ENCODE results near the gene ALK. TPM values are rescaled to one million over a fixed set of nuclear protein-coding genes. Genes with fewer than 3 reads are reported as not detected.

ALK gene
- total and polyA plus RNA-seq, 2 donors = 0.19 to 0.21 TPM

GRCh38 chr2:29343830-29344229, 577.6 kb downstream of the ALK start:
- Histone ChIP-seq H3K4me1 (ENCODE audit: control insufficient read depth in 2 of 2, insufficient read depth in 2 of 2, low read length in 2 of 2) (no peaks in the 10 kb centered on the region), H3K27ac (ENCODE audit: low read depth in 1 of 2, low read length in 1 of 2) (no peak overlapping the region), H3K36me3 (ENCODE audit: control insufficient read depth in 2 of 2, insufficient read depth in 2 of 2, low read length in 1 of 2) (no peaks in the 10 kb centered on the region), H3K4me3 (ENCODE audit: low read length in 2 of 2) (no peak overlapping the region), H3K27me3 (ENCODE audit: control insufficient read depth in 2 of 2, insufficient read depth in 1 of 2, low read length in 1 of 2) (no peaks in the 10 kb centered on the region), H3K9me3 (ENCODE audit: control insufficient read depth in 2 of 2, insufficient read depth in 1 of 2, low read length in 1 of 2) (no peaks in the 10 kb centered on the region)
- no peak for DNase-seq (ENCODE audit: low read depth in 6 of 9, low spot score in 9 of 9)

GRCh38 chr2:29336341-29337241, 584.8 kb downstream of the ALK start:
- no peak for DNase-seq (ENCODE audit: low read depth in 6 of 9, low spot score in 9 of 9)
- 78% methylated on average over 10 of the region's 10 CpGs for WGBS

GRCh38 chr2:29335396-29335795, 586.0 kb downstream of the ALK start:
- no peaks in the 10 kb centered on the region for H3K36me3 ChIP-seq (ENCODE audit: control insufficient read depth in 2 of 2, insufficient read depth in 2 of 2, low read length in 1 of 2)
- 94% methylated on average over 5 of the region's 5 CpGs for WGBS
- no peaks in the 10 kb centered on the region for H3K27me3 ChIP-seq (ENCODE audit: control insufficient read depth in 2 of 2, insufficient read depth in 1 of 2, low read length in 1 of 2)
- H3K4me3 ChIP-seq (ENCODE audit: low read length in 2 of 2) = no peak overlapping the region
- DNase-seq (ENCODE audit: low read depth in 6 of 9, low spot score in 9 of 9) = no peak
- no peak overlapping the region for H3K27ac ChIP-seq (ENCODE audit: low read depth in 1 of 2, low read length in 1 of 2)
- H3K9me3 ChIP-seq (ENCODE audit: control insufficient read depth in 2 of 2, insufficient read depth in 1 of 2, low read length in 1 of 2) = no peaks in the 10 kb centered on the region
- no peaks in the 10 kb centered on the region for H3K4me1 ChIP-seq (ENCODE audit: control insufficient read depth in 2 of 2, insufficient read depth in 2 of 2, low read length in 2 of 2)

More at GRCh38 chr2:29336341-29337241, 584.8 kb downstream of the ALK start:
- Histone ChIP-seq H3K27ac (ENCODE audit: low read depth in 1 of 2, low read length in 1 of 2) (no peak overlapping the region), H3K36me3 (ENCODE audit: control insufficient read depth in 2 of 2, insufficient read depth in 2 of 2, low read length in 1 of 2) (no peaks in the 10 kb centered on the region), H3K4me3 (ENCODE audit: low read length in 2 of 2) (no peak overlapping the region), H3K9me3 (ENCODE audit: control insufficient read depth in 2 of 2, insufficient read depth in 1 of 2, low read length in 1 of 2) (no peaks in the 10 kb centered on the region), H3K27me3 (ENCODE audit: control insufficient read depth in 2 of 2, insufficient read depth in 1 of 2, low read length in 1 of 2) (no peaks in the 10 kb centered on the region), H3K4me1 (ENCODE audit: control insufficient read depth in 2 of 2, insufficient read depth in 2 of 2, low read length in 2 of 2) (no peaks in the 10 kb centered on the region)

GRCh38 chr2:29334706-29335105, 586.7 kb downstream of the ALK start:
- H3K9me3 ChIP-seq (ENCODE audit: control insufficient read depth in 2 of 2, insufficient read depth in 1 of 2, low read length in 1 of 2) = no peaks in the 10 kb centered on the region
- no peaks in the 10 kb centered on the region for H3K27me3 ChIP-seq (ENCODE audit: control insufficient read depth in 2 of 2, insufficient read depth in 1 of 2, low read length in 1 of 2)
- no peaks in the 10 kb centered on the region for H3K4me1 ChIP-seq (ENCODE audit: control insufficient read depth in 2 of 2, insufficient read depth in 2 of 2, low read length in 2 of 2)
- no peaks in the 10 kb centered on the region for H3K36me3 ChIP-seq (ENCODE audit: control insufficient read depth in 2 of 2, insufficient read depth in 2 of 2, low read length in 1 of 2)
- no peak overlapping the region for H3K27ac ChIP-seq (ENCODE audit: low read depth in 1 of 2, low read length in 1 of 2)
- WGBS = 90% methylated on average over 10 of the region's 10 CpGs
- H3K4me3 ChIP-seq (ENCODE audit: low read length in 2 of 2) = no peak overlapping the region
- no peak for DNase-seq (ENCODE audit: low read depth in 6 of 9, low spot score in 9 of 9)

- Histone ChIP-seq H3K4me1 (ENCODE audit: control insufficient read depth in 2 of 2, insufficient read depth in 2 of 2, low read length in 2 of 2) (no peaks in the 10 kb centered on the region), H3K27ac (ENCODE audit: low read depth in 1 of 2, low read length in 1 of 2) (no peak overlapping the region), H3K27me3 (ENCODE audit: control insufficient read depth in 2 of 2, insufficient read depth in 1 of 2, low read length in 1 of 2) (peaks cover 0 to 3% of the 10 kb centered on the region in 2 donors), H3K9me3 (ENCODE audit: control insufficient read depth in 2 of 2, insufficient read depth in 1 of 2, low read length in 1 of 2) (no peaks in the 10 kb centered on the region), H3K36me3 (ENCODE audit: control insufficient read depth in 2 of 2, insufficient read depth in 2 of 2, low read length in 1 of 2) (no peaks in the 10 kb centered on the region), H3K4me3 (ENCODE audit: low read length in 2 of 2) (no peak overlapping the region)
- DNase-seq (ENCODE audit: low read depth in 6 of 9, low spot score in 9 of 9) = no peak
- WGBS = 97% methylated on average over 2 of the region's 2 CpGs
Measured at GRCh38 chr2:29332540-29332939, 588.8 kb downstream of the ALK start.

- no peak for DNase-seq (ENCODE audit: low read depth in 6 of 9, low spot score in 9 of 9)
- Histone ChIP-seq H3K27me3 (ENCODE audit: control insufficient read depth in 2 of 2, insufficient read depth in 1 of 2, low read length in 1 of 2) (peaks cover 0 to 7% of the 10 kb centered on the region in 2 donors), H3K4me1 (ENCODE audit: control insufficient read depth in 2 of 2, insufficient read depth in 2 of 2, low read length in 2 of 2) (no peaks in the 10 kb centered on the region), H3K9me3 (ENCODE audit: control insufficient read depth in 2 of 2, insufficient read depth in 1 of 2, low read length in 1 of 2) (no peaks in the 10 kb centered on the region), H3K27ac (ENCODE audit: low read depth in 1 of 2, low read length in 1 of 2) (no peak overlapping the region), H3K4me3 (ENCODE audit: low read length in 2 of 2) (no peak overlapping the region), H3K36me3 (ENCODE audit: control insufficient read depth in 2 of 2, insufficient read depth in 2 of 2, low read length in 1 of 2) (no peaks in the 10 kb centered on the region)
- 92% methylated on average over 3 of the region's 3 CpGs for WGBS
Measured at GRCh38 chr2:29329899-29330298, 591.5 kb downstream of the ALK start.

GRCh38 chr2:29326926-29327325, 594.5 kb downstream of the ALK start:
- WGBS = 96% methylated on average over 8 of the region's 8 CpGs
- Histone ChIP-seq H3K4me3 (ENCODE audit: low read length in 2 of 2) (no peak overlapping the region), H3K27me3 (ENCODE audit: control insufficient read depth in 2 of 2, insufficient read depth in 1 of 2, low read length in 1 of 2) (peaks cover 0 to 7% of the 10 kb centered on the region in 2 donors), H3K9me3 (ENCODE audit: control insufficient read depth in 2 of 2, insufficient read depth in 1 of 2, low read length in 1 of 2) (no peaks in the 10 kb centered on the region), H3K27ac (ENCODE audit: low read depth in 1 of 2, low read length in 1 of 2) (no peak overlapping the region), H3K36me3 (ENCODE audit: control insufficient read depth in 2 of 2, insufficient read depth in 2 of 2, low read length in 1 of 2) (no peaks in the 10 kb centered on the region), H3K4me1 (ENCODE audit: control insufficient read depth in 2 of 2, insufficient read depth in 2 of 2, low read length in 2 of 2) (no peaks in the 10 kb centered on the region)
- DNase-seq (ENCODE audit: low read depth in 6 of 9, low spot score in 9 of 9) = no peak

GRCh38 chr2:29325544-29325943, 595.8 kb downstream of the ALK start:
- no peaks in the 10 kb centered on the region for H3K36me3 ChIP-seq (ENCODE audit: control insufficient read depth in 2 of 2, insufficient read depth in 2 of 2, low read length in 1 of 2)
- DNase-seq (ENCODE audit: low read depth in 6 of 9, low spot score in 9 of 9) = no peak
- H3K4me3 ChIP-seq (ENCODE audit: low read length in 2 of 2) = no peak overlapping the region
- WGBS = 77% methylated on average over 3 of the region's 3 CpGs
- H3K4me1 ChIP-seq (ENCODE audit: control insufficient read depth in 2 of 2, insufficient read depth in 2 of 2, low read length in 2 of 2) = no peaks in the 10 kb centered on the region
- H3K9me3 ChIP-seq (ENCODE audit: control insufficient read depth in 2 of 2, insufficient read depth in 1 of 2, low read length in 1 of 2) = no peaks in the 10 kb centered on the region
- no peak overlapping the region for H3K27ac ChIP-seq (ENCODE audit: low read depth in 1 of 2, low read length in 1 of 2)
- peaks cover 0 to 7% of the 10 kb centered on the region in 2 donors for H3K27me3 ChIP-seq (ENCODE audit: control insufficient read depth in 2 of 2, insufficient read depth in 1 of 2, low read length in 1 of 2)

- Histone ChIP-seq H3K9me3 (ENCODE audit: control insufficient read depth in 2 of 2, insufficient read depth in 1 of 2, low read length in 1 of 2) (no peaks in the 10 kb centered on the region), H3K27ac (ENCODE audit: low read depth in 1 of 2, low read length in 1 of 2) (no peak overlapping the region), H3K27me3 (ENCODE audit: control insufficient read depth in 2 of 2, insufficient read depth in 1 of 2, low read length in 1 of 2) (peaks cover 0 to 15% of the 10 kb centered on the region in 2 donors), H3K4me1 (ENCODE audit: control insufficient read depth in 2 of 2, insufficient read depth in 2 of 2, low read length in 2 of 2) (no peaks in the 10 kb centered on the region), H3K36me3 (ENCODE audit: control insufficient read depth in 2 of 2, insufficient read depth in 2 of 2, low read length in 1 of 2) (no peaks in the 10 kb centered on the region), H3K4me3 (ENCODE audit: low read length in 2 of 2) (no peak overlapping the region)
- no peak for DNase-seq (ENCODE audit: low read depth in 6 of 9, low spot score in 9 of 9)
- WGBS = 85% methylated on average over 3 of the region's 3 CpGs
Measured at GRCh38 chr2:29323961-29324360, 597.4 kb downstream of the ALK start.
